CD8-positive, alpha-beta memory T cell (primary cell): ENCODE results near the gene PACSIN3. TPM values are rescaled to one million over a fixed set of nuclear protein-coding genes. Genes with fewer than 3 reads are reported as not detected.
"Not testable (repeated sequence)": the region's sequence is repeated elsewhere in the genome, so short reads cannot be mapped to it uniquely, and the experiment has no call there.

Source experiments
- CTCF ChIA-PET: fragments of 350-600 bp; sonication (Branson Sonifier 250); formaldehyde crosslinking; loops from one replicate; lab custom pipeline; 2021; ENCODE audit warnings: antibody characterized with exemption; lab: Charles Lee
- POLR2A ChIA-PET: fragments of 350-600 bp; sonication (Branson Sonifier 250); formaldehyde crosslinking; loops from one replicate; lab custom pipeline; 2021; ENCODE audit warnings: antibody characterized with exemption; lab: Charles Lee
- DNase-seq, 5 donors: peaks; one replicate each; pipeline versions ENCODE4 v3.0.0 to v3.0.0-alpha.2; 2020 to 2022; ENCODE audit warnings: mixed read lengths in 1 of 5
- H3K27ac ChIP-seq: one replicate; pipeline ENCODE4 v1.7.0; 2013; ENCODE audit warnings: low read depth, mild to moderate bottlenecking, low read length, moderate library complexity
- H3K27me3 ChIP-seq: 2 replicates; pipeline ENCODE4 v1.7.0; 2013; ENCODE audit warnings: low read length, mild to moderate bottlenecking; ENCODE audit not compliant: insufficient read depth, poor library complexity, severe bottlenecking
- H3K36me3 ChIP-seq: 2 replicates; pipeline ENCODE4 v1.7.0; 2013; ENCODE audit warnings: mild to moderate bottlenecking, low read length, moderate library complexity; ENCODE audit not compliant: insufficient read depth
- H3K4me1 ChIP-seq: 2 replicates; pipeline ENCODE4 v1.7.0; 2013; ENCODE audit warnings: mild to moderate bottlenecking, low read length, moderate library complexity; ENCODE audit not compliant: insufficient read depth
- H3K4me3 ChIP-seq: 2 replicates; pipeline ENCODE4 v1.7.0; 2013; ENCODE audit warnings: mild to moderate bottlenecking, low read length
- H3K9me3 ChIP-seq: 2 replicates; pipeline ENCODE4 v1.7.0; 2013; ENCODE audit warnings: mild to moderate bottlenecking, low read length
- H3K27ac Mint-ChIP-seq, 8 donors: one replicate each; pipeline ENCODE4 v1.8.0; 2020 to 2021; ENCODE audit warnings: mixed read lengths in 8 of 8, mild to moderate bottlenecking in 6 of 8, inconsistent platforms in 3 of 8, moderate library complexity in 3 of 8
- H3K27me3 Mint-ChIP-seq, 2 donors: one replicate each; pipeline ENCODE4 v1.8.0; 2020 to 2021; ENCODE audit warnings: mixed read lengths in 2 of 2, mild to moderate bottlenecking in 1 of 2, moderate library complexity in 1 of 2
- H3K36me3 Mint-ChIP-seq, 3 donors: one replicate each; pipeline ENCODE4 v1.8.0; 2020 to 2021; ENCODE audit warnings: mixed read lengths in 3 of 3, inconsistent platforms in 1 of 3, mild to moderate bottlenecking in 1 of 3
- H3K4me1 Mint-ChIP-seq, 3 donors: one replicate each; pipeline ENCODE4 v1.8.0; 2020 to 2021; ENCODE audit warnings: mixed read lengths in 3 of 3, inconsistent platforms in 1 of 3, mild to moderate bottlenecking in 1 of 3
- H3K4me3 Mint-ChIP-seq, 7 donors: one replicate each; pipeline ENCODE4 v1.8.0; 2020 to 2021; ENCODE audit warnings: mixed read lengths in 7 of 7, mild to moderate bottlenecking in 6 of 7, moderate library complexity in 4 of 7, inconsistent platforms in 2 of 7
- H3K9me3 Mint-ChIP-seq, 5 donors: one replicate each; pipeline ENCODE4 v1.8.0; 2020 to 2022; ENCODE audit warnings: mixed read lengths in 5 of 5, mild to moderate bottlenecking in 3 of 5, moderate library complexity in 2 of 5, inconsistent platforms in 1 of 5
- polyA plus RNA-seq: library from polyadenylated mRNA; unstranded; fragments of 300-500 nt; fragmentation: Illumina TruSeq; gene quantifications from one replicate; pipeline ENCODE4 v1.2.3, GENCODE V29; 2021
- total RNA-seq, 2 experiments: library from RNA; stranded (reverse); gene quantifications; one replicate each; pipeline ENCODE4 v1.2.3, GENCODE V29; 2021

PACSIN3 gene
- total and polyA plus RNA-seq, 3 experiments from 2014 or later = 7.9 to 9.2 TPM; not detected in 1

DNA sequence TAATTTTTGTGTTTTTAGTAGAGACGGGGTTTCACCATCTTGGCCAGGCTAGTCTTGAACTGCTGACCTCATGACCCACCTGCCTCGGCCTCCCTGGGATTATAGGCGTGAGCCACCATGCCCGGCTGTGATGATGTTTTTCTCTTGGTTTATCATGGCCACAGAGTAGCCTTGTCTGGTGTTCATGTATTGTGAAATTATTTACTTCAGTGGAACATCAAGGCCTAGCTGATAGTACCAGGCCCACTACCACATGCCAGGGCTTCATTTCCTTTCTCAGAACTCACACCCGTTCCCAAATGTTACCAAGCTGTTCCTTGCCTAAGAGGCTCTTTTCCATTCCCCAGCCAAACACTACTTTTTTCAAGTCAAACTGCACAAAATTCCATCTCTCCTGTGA lies 22.4 kb upstream of the PACSIN3 start:
- Histone ChIP-seq H3K4me3 (no peak overlapping the region), H3K36me3 (no peaks in the 10 kb centered on the region), H3K27me3 (no peaks in the 10 kb centered on the region), H3K4me1 (peaks cover under 1% of the 10 kb centered on the region), H3K27ac (no peak overlapping the region), H3K9me3 (no peaks in the 10 kb centered on the region)
- CTCF ChIA-PET = no interaction called here
- Mint-ChIP-seq H3K4me1 (no peaks in the 10 kb centered on the region), H3K27ac (no peak overlapping the region), H3K9me3 (no peaks in the 10 kb centered on the region), H3K27me3 (no peaks in the 10 kb centered on the region), H3K36me3 (no peaks in the 10 kb centered on the region), H3K4me3 (no peak overlapping the region)
- DNase-seq = no peak
- POLR2A ChIA-PET = interaction anchor here (1.0 kb wide), 1 partner anchor 24 kb away, joined by 3 read pairs; no protein-coding TSS in a partner anchor

DNA sequence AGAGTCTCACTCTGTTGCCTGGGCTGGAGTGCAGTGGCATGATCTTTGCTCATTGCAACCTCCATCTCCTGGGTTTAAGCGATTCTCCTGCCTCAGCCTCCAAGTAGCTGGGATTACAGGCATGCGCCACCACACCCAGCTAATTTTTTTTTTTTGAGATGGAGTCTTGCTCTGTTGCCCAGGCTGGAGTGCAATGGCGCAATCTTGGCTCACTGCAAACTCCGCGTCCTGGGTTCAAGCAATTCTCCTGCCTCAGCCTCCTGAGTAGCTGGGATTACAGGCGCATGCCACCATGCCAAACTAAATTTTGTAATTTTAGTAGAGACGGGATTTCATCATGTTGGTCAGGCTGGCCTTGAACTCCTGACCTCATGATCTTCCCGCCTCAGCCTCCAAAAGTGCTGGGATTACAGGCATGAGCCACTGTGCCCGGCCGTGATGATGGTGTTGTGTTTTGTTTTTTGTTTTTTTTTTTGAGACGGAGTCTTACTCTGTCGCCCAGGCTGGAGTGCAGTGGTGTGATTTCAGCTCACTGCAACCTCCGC lies 21.8 kb upstream of the PACSIN3 start:
- H3K4me3 ChIP-seq, H3K9me3 ChIP-seq, H3K36me3 Mint-ChIP-seq, H3K27me3 ChIP-seq, H3K27ac ChIP-seq, H3K36me3 ChIP-seq, DNase-seq, H3K27me3 Mint-ChIP-seq, H3K4me1 ChIP-seq, H3K9me3 Mint-ChIP-seq, H3K4me1 Mint-ChIP-seq, H3K4me3 Mint-ChIP-seq, H3K27ac Mint-ChIP-seq, CTCF ChIA-PET: not testable (repeated sequence)
- POLR2A ChIA-PET = interaction anchor here (0.6 to 1.0 kb wide), 2 partner anchors 23 to 227 kb away, joined by 3 to 13 read pairs; no protein-coding TSS in a partner anchor

DNA sequence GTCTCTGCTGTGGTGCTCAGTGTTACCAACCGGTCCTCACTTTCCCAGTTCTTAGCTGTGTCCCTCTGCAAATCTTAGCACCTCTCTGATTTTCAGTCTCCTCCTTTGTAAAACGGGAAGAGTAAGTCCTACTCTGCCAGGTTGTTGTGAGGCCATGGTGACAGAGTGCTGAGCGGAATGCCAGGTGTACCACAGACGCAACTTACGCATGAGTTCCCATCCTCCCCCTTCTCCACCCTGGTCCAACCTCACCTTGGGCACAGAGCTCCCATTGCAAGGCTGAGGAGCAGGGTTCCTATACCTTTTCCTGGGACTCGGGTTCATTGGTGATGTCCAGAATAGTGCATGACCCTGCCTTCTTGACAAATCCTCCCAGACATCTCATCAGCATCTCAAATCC lies 21.2 kb upstream of the PACSIN3 start:
- no peak overlapping the region for H3K27ac ChIP-seq
- H3K27ac Mint-ChIP-seq = peak overlapping the region in 1 of 8 donors; percentile 58
- no peaks in the 10 kb centered on the region for H3K27me3 ChIP-seq
- H3K9me3 Mint-ChIP-seq = no peaks in the 10 kb centered on the region
- H3K36me3 ChIP-seq = no peaks in the 10 kb centered on the region
- POLR2A ChIA-PET = interaction anchor here (0.6 kb wide), 1 partner anchor 228 kb away, joined by 13 read pairs; no protein-coding TSS in a partner anchor
- no peak for DNase-seq
- CTCF ChIA-PET = no interaction called here
- no peaks in the 10 kb centered on the region for H3K27me3 Mint-ChIP-seq
- H3K36me3 Mint-ChIP-seq = no peaks in the 10 kb centered on the region
- no peaks in the 10 kb centered on the region for H3K4me1 ChIP-seq
- no peak overlapping the region for H3K4me3 Mint-ChIP-seq
- no peaks in the 10 kb centered on the region for H3K9me3 ChIP-seq
- no peak overlapping the region for H3K4me3 ChIP-seq
- no peaks in the 10 kb centered on the region for H3K4me1 Mint-ChIP-seq

DNA sequence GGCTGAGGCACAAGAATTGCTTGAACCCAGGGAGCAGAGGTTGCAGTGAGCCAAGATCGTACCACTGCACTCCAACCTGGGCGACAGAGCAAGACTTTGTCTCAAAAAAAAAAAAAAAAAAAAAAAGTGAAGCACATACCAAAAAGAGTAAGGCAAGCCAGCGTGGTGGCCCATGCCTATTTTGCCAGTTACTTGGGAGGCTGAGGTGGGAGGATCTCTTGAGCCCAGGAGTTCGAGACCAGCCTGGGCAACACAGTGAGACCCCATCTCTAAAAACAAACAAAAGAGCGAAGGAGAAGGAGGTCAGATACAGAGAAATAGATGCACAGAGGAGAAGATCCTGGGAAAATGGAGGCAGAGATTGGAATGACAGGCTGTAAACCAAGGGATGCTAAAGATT lies 20.3 kb upstream of the PACSIN3 start:
- H3K27me3 Mint-ChIP-seq, H3K9me3 Mint-ChIP-seq: not testable (repeated sequence)

DNA sequence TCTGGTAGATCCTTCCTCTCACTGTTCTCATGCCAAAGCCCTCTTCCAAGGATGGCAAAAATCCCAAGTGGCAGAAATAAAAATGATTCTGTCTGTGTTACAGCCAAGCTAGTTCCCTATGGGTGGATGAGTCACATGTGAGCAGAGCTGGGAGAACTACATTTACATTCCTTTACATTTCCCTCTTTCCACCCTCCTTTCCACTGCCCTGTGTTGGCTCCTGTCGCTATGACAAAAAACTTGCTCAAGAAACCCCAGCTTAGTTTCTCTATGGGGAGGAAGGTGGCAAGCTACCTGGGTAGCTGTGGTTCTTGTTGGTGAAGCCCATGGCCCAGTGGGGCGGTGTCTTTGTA lies 18.4 kb upstream of the PACSIN3 start:
- Histone ChIP-seq H3K9me3 (no peaks in the 10 kb centered on the region), H3K4me3 (no peak overlapping the region), H3K36me3 (no peaks in the 10 kb centered on the region), H3K4me1 (no peaks in the 10 kb centered on the region), H3K27me3 (no peaks in the 10 kb centered on the region), H3K27ac (no peak overlapping the region)
- no peaks in the 10 kb centered on the region for H3K4me1 Mint-ChIP-seq
- no peaks in the 10 kb centered on the region for H3K9me3 Mint-ChIP-seq
- ChIA-PET POLR2A (no interaction called here), CTCF (interaction anchor here (2.2 kb wide), 1 partner anchor 27 kb away, joined by 7 read pairs; no protein-coding TSS in a partner anchor)
- H3K36me3 Mint-ChIP-seq = no peaks in the 10 kb centered on the region
- no peak overlapping the region for H3K27ac Mint-ChIP-seq
- no peak for DNase-seq
- H3K27me3 Mint-ChIP-seq = no peaks in the 10 kb centered on the region
- H3K4me3 Mint-ChIP-seq = no peak overlapping the region

More for the DNA sequence above, 20.3 kb upstream of the PACSIN3 start:
- CTCF ChIA-PET, H3K4me1 Mint-ChIP-seq, DNase-seq, H3K27ac ChIP-seq, H3K27me3 ChIP-seq, H3K36me3 ChIP-seq, H3K4me3 ChIP-seq, POLR2A ChIA-PET, H3K4me1 ChIP-seq, H3K9me3 ChIP-seq, H3K36me3 Mint-ChIP-seq, H3K4me3 Mint-ChIP-seq, H3K27ac Mint-ChIP-seq: not testable (repeated sequence)

DNA sequence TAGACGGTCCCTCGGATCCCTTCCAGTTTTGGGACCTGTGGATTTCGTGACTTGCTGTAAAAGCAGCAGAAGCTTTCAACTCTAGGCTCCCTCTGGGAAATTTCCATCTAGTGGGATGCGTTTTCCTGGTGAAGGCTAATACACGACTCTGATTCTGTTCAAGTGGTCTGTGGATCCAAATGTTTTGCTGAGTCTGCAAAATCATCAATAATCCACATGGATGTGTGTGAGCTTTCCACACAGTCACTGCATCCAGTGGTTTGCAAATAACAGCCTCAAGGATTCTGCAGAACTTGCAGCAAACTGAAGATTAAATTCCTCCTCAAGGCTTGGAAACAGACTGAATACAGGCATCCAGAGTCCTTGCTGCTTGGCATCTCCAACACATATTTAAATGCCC lies 16.3 kb upstream of the PACSIN3 start:
- Mint-ChIP-seq H3K36me3 (no peaks in the 10 kb centered on the region), H3K4me1 (no peaks in the 10 kb centered on the region), H3K4me3 (no peak overlapping the region), H3K27me3 (peaks cover 0 to 4% of the 10 kb centered on the region in 2 donors), H3K9me3 (no peaks in the 10 kb centered on the region), H3K27ac (no peak overlapping the region)
- ChIA-PET POLR2A (no interaction called here), CTCF (interaction anchor here (1.9 kb wide), 1 partner anchor 50 kb away, joined by 4 read pairs; no protein-coding TSS in a partner anchor)
- Histone ChIP-seq H3K36me3 (no peaks in the 10 kb centered on the region), H3K27me3 (no peaks in the 10 kb centered on the region), H3K4me1 (no peaks in the 10 kb centered on the region), H3K4me3 (no peak overlapping the region), H3K9me3 (no peaks in the 10 kb centered on the region), H3K27ac (no peak overlapping the region)
- no peak for DNase-seq

DNA sequence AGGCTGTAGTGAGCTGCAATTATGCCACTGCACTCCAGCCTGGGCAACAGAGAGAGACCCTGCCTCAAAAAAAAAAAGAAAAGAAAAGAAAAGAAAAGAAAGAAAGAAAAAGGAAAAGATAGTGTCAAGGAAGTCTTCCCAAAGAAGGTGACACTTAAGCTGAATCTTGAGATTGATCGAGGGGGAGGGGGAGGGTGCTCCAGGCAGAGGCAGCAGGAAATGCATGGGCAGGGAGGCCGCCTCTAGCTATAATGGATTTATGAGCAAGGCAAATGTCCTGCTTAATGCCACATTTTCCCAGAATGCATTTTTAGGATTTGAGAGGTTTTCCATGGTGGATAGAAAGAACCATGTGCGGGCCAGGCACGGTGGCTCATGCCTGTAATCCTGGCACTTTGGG lies 14.8 kb upstream of the PACSIN3 start:
- Mint-ChIP-seq H3K4me3 (no peak overlapping the region), H3K4me1 (no peaks in the 10 kb centered on the region), H3K36me3 (no peaks in the 10 kb centered on the region), H3K27ac (no peak overlapping the region), H3K27me3 (peaks cover 0 to 4% of the 10 kb centered on the region in 2 donors), H3K9me3 (no peaks in the 10 kb centered on the region)
- Histone ChIP-seq H3K27ac (no peak overlapping the region), H3K4me1 (no peaks in the 10 kb centered on the region), H3K4me3 (no peak overlapping the region), H3K36me3 (no peaks in the 10 kb centered on the region), H3K9me3 (no peaks in the 10 kb centered on the region), H3K27me3 (no peaks in the 10 kb centered on the region)
- CTCF ChIA-PET = no interaction called here
- POLR2A ChIA-PET = no interaction called here
- no peak for DNase-seq

DNA sequence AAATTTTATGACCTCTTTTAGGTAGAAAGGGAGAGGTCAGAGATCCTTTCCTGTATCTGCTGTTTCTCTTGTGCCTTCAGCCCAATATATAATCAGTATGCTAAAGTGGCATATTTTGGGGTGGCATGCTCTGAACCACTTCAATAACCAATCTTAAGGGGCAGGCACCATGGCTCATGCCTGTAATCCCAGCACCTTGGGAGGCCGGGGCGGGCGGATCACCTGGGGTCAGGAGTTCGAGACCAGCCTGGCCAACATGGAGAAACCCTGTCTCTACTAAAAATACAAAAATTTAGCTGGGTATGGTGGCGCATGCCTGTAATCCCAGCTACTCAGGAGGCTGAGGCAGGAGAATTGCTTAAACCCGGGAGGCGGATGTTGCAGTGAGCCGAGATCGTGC lies 11.9 kb upstream of the PACSIN3 start:
- POLR2A ChIA-PET, H3K36me3 Mint-ChIP-seq, H3K4me1 Mint-ChIP-seq, DNase-seq, H3K27me3 ChIP-seq, H3K4me1 ChIP-seq, H3K36me3 ChIP-seq, H3K27ac Mint-ChIP-seq, H3K27ac ChIP-seq, H3K27me3 Mint-ChIP-seq, H3K4me3 Mint-ChIP-seq, H3K4me3 ChIP-seq, H3K9me3 Mint-ChIP-seq, CTCF ChIA-PET, H3K9me3 ChIP-seq: not testable (repeated sequence)
